Spleen (tissue), 7 donors: Measurements from ENCODE around the gene NOXA1.

ENCODE experiments used
- POLR2A ChIP-seq, 3 donors: fragments of 450-650 bp; IDR thresholded peaks; one replicate each; pipeline ENCODE4 v1.5.1; 2017; ENCODE audit warnings: antibody characterized with exemption in 3 of 3, mild to moderate bottlenecking in 1 of 3
- TF ChIP-seq, protein P1 (sequence below), 11 experiments: fragments of 200-600 bp in 7 of 11; fragments of 450-650 bp in 4 of 11; sonication (generic) in 4 of 11; IDR thresholded peaks in 8 of 11; conservative IDR thresholded peaks in 3 of 11; 1 replicate in 7 of 11; 2 replicates in 4 of 11; pipeline versions ENCODE4 v1.4.0 to v1.8.0; 2016 to 2021; ENCODE audit warnings: antibody characterized with exemption in 11 of 11, inconsistent platforms in 4 of 11, mild to moderate bottlenecking in 1 of 11
- donor health status: DM: no; HTN: no; CAD: no; lungs with moderate emphysema.
- donor health status: DM: no; HTN: no; CAD: no.
- donor health status: DM: no; HTN: no; CAD: no.

DNA sequence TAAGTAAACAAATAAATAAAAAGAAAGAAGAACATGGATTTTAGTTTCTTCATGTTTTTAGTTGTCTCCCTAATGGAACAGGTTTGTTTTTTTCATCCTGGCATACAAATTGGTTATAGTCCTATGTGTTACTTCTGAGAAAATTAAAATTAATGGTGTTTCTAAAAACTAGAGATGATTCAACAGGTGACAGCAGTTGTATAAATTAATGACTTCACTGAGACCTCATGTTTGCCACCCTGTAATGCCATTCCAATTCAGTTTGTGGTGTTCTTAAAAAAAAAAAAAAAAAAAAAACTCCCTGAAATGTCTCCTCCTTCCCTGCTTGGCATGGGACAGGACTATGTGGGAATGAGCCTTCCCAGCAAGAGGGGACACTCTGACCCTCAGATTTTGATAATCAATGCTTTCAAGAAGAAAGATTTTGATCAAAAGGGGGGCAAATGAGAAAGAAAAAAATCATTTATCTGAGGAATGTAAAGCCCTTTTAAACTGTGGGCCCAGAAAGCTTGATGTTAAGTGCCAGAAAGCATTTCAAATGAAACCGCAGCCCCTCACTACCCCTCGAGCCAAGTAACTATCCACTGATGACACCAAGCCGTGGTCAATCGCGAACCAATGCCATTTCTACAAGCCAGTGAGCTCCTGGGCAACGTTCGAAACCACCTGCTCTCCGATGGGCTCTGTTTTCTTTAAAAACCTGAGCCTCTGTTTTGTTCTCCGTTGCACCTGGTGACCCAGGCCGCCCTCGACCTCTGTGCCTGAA, 1.2 kb upstream of the NOXA1 start:
- TF ChIP-seq, protein P1, sequence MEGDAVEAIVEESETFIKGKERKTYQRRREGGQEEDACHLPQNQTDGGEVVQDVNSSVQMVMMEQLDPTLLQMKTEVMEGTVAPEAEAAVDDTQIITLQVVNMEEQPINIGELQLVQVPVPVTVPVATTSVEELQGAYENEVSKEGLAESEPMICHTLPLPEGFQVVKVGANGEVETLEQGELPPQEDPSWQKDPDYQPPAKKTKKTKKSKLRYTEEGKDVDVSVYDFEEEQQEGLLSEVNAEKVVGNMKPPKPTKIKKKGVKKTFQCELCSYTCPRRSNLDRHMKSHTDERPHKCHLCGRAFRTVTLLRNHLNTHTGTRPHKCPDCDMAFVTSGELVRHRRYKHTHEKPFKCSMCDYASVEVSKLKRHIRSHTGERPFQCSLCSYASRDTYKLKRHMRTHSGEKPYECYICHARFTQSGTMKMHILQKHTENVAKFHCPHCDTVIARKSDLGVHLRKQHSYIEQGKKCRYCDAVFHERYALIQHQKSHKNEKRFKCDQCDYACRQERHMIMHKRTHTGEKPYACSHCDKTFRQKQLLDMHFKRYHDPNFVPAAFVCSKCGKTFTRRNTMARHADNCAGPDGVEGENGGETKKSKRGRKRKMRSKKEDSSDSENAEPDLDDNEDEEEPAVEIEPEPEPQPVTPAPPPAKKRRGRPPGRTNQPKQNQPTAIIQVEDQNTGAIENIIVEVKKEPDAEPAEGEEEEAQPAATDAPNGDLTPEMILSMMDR (IDR thresholded peaks at IDR 0.05 in 8 of 11, conservative IDR thresholded peaks at IDR 0.05 in 3 of 11): no peak
- TF ChIP-seq POLR2A (IDR thresholded peaks at IDR 0.05): no peak
